Osteoblast (primary cell): ENCODE data around the gene HACL1. TPM values are rescaled to one million over a fixed set of nuclear protein-coding genes. Genes with fewer than 3 reads are reported as not detected.
"Not testable (repeated sequence)": the region's sequence is repeated elsewhere in the genome, so short reads cannot be mapped to it uniquely, and the experiment has no call there.

Source experiments
- DNase-seq: peaks from one replicate; pipeline ENCODE4 v3.0.0; 2011; ENCODE audit warnings: low spot score, mixed read lengths; ENCODE audit not compliant: insufficient read length; ENCODE audit errors: missing footprints
- H2AFZ ChIP-seq: 2 replicates; pipeline ENCODE4 v1.6.0; 2011; ENCODE audit warnings: mild to moderate bottlenecking, low read length
- H3K27ac ChIP-seq: 2 replicates; pipeline ENCODE4 v1.5.1; 2011; ENCODE audit warnings: mild to moderate bottlenecking, low read depth, low read length, moderate library complexity
- H3K27me3 ChIP-seq: 2 replicates; pipeline ENCODE4 v1.6.0; 2012; ENCODE audit warnings: mild to moderate bottlenecking, control low read depth, inconsistent platforms, low read length, moderate library complexity; ENCODE audit not compliant: insufficient read depth
- H3K36me3 ChIP-seq: 2 replicates; pipeline ENCODE4 v1.5.1; 2011; ENCODE audit warnings: mild to moderate bottlenecking, low read length, control low read depth, moderate library complexity; ENCODE audit not compliant: insufficient read depth
- H3K4me1 ChIP-seq: 2 replicates; pipeline ENCODE4 v1.5.1; 2011; ENCODE audit warnings: mild to moderate bottlenecking, low read length, control low read depth, moderate library complexity; ENCODE audit not compliant: insufficient read depth
- H3K4me2 ChIP-seq: 2 replicates; pipeline ENCODE4 v1.6.0; 2011; ENCODE audit warnings: mild to moderate bottlenecking, low read length; ENCODE audit not compliant: insufficient read depth
- H3K4me3 ChIP-seq: fragments of 200-600 bp; sonication (generic); 3 replicates; pipeline ENCODE4 v1.5.1; 2012; ENCODE audit warnings: mild to moderate bottlenecking, low read length, inconsistent platforms; ENCODE audit not compliant: insufficient read depth
- H3K79me2 ChIP-seq: 2 replicates; pipeline ENCODE4 v1.6.0; 2012; ENCODE audit warnings: mild to moderate bottlenecking, low read length, control low read depth, inconsistent platforms; ENCODE audit not compliant: insufficient read depth
- H3K9me3 ChIP-seq: 2 replicates; pipeline ENCODE4 v1.5.1; 2011; ENCODE audit warnings: low read depth, low read length, control low read depth
- H4K20me1 ChIP-seq: 2 replicates; pipeline ENCODE4 v1.6.0; 2012; ENCODE audit warnings: mild to moderate bottlenecking, low read length, control low read depth; ENCODE audit not compliant: insufficient read depth
- total RNA-seq: library from RNA; depleted of rRNA; stranded (reverse); fragments of >200 nt; gene quantifications from 2 replicates; pipeline ENCODE4 v1.2.3, GENCODE V29; 2012
- TF ChIP-seq, protein P1 (sequence below): IDR thresholded peaks from 2 replicates; pipeline ENCODE4 v1.5.1; 2011; ENCODE audit warnings: mild to moderate bottlenecking, low read depth, low read length, moderate library complexity; ENCODE audit errors: extremely low read depth

Gene HACL1
- total RNA-seq, 1 donor: 34.7 TPM

DNA sequence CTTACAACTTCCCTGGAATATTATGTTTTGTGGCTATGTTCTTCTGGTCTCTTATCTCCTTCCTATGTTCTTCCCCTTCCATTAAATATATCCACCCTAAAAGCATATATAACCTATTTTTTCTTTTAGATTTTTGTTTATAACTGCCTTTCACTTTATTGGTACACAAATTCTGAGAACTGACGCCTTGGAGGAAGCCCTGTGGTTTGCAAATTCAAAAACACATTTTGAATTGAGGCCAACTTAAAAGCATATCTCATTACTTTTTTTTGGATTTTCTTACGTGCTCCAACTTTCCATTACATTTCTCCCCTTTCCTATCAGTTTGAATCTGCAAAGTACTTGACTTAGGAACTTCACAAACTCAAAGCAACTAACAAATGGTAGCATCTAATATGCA is 64.5 kb downstream of the HACL1 start:
- Histone ChIP-seq H3K27me3 (no peaks in the 10 kb centered on the region), H4K20me1 (no peaks in the 10 kb centered on the region), H3K27ac (no peak overlapping the region), H3K4me2 (no peak overlapping the region), H3K36me3 (no peaks in the 10 kb centered on the region), H3K79me2 (no peaks in the 10 kb centered on the region), H3K4me1 (no peaks in the 10 kb centered on the region), H2AFZ (no peak overlapping the region), H3K9me3 (no peaks in the 10 kb centered on the region), H3K4me3 (no peak overlapping the region)
- TF ChIP-seq, protein P1, sequence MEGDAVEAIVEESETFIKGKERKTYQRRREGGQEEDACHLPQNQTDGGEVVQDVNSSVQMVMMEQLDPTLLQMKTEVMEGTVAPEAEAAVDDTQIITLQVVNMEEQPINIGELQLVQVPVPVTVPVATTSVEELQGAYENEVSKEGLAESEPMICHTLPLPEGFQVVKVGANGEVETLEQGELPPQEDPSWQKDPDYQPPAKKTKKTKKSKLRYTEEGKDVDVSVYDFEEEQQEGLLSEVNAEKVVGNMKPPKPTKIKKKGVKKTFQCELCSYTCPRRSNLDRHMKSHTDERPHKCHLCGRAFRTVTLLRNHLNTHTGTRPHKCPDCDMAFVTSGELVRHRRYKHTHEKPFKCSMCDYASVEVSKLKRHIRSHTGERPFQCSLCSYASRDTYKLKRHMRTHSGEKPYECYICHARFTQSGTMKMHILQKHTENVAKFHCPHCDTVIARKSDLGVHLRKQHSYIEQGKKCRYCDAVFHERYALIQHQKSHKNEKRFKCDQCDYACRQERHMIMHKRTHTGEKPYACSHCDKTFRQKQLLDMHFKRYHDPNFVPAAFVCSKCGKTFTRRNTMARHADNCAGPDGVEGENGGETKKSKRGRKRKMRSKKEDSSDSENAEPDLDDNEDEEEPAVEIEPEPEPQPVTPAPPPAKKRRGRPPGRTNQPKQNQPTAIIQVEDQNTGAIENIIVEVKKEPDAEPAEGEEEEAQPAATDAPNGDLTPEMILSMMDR: no peak
- DNase-seq: no peak

DNA sequence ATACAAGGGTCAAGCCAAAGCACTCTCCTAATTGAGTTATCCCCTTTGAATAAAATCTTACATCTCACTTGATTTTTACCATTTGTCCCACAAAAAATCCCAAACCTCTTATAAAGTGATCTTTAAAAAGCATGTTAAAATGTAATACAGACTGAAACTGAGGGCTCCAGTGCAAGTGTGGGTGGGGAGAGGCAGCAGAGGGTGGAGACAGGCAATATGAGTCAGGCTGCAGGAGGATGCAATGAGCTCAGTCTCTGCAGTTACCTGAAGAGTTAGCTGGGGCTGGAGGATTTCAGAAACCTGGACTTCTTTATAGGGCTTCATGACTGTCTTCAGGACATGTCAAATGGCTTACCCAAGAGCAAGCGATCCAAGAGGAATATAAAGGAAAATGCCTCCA is 65.6 kb downstream of the HACL1 start:
- Histone ChIP-seq H3K27ac (no peak overlapping the region), H3K9me3 (no peaks in the 10 kb centered on the region), H3K36me3 (no peaks in the 10 kb centered on the region), H3K4me2 (no peak overlapping the region), H2AFZ (no peak overlapping the region), H3K27me3 (no peaks in the 10 kb centered on the region), H3K79me2 (no peaks in the 10 kb centered on the region), H3K4me3 (no peak overlapping the region), H4K20me1 (no peaks in the 10 kb centered on the region), H3K4me1 (no peaks in the 10 kb centered on the region)
- DNase-seq: no peak
- TF ChIP-seq, protein P1: no peak

DNA sequence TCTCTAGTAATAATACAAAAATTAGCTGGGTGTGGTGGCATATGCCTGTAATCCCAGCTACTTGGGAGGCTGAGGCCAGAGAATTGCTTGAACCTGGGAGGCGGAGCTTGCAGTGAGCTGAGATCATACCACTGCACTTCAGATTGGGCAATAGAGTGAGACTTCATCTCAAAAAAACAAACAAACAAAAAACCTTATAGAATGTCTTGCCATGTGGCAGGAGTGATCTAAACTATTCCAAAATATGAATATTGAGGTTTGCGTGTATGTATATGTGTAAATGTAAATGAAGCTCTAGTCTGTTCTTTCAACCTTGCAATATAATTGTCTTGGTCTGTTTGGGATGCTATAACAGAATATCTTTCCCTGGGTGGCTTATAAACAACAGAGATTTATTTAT is 68.8 kb downstream of the HACL1 start:
- not testable (repeated sequence) for H3K9me3 ChIP-seq, H3K27ac ChIP-seq, H3K36me3 ChIP-seq, H3K4me1 ChIP-seq, H4K20me1 ChIP-seq, H3K27me3 ChIP-seq, H3K79me2 ChIP-seq, H2AFZ ChIP-seq, DNase-seq, H3K4me3 ChIP-seq, H3K4me2 ChIP-seq

DNA sequence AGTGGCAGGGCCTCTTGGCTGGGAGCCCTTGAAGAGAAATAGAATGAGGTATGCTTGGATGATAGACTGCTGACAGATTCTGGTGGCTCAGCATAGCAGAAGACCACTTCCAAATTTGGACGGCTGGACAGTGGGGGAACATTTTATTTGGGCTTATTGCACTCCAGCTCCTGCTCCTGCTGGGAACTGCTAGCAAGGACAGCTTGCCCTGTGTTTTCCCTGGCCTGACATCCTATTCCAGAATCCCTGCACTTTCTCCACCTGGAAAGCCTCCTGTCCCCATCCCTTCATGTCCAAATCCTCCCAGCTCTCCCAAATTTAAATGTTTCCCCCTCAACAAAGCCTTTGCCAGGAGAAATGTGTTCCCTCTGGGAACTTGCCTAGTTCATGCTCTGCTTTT is 70.0 kb downstream of the HACL1 start:
- Histone ChIP-seq H4K20me1 (no peaks in the 10 kb centered on the region), H3K79me2 (no peaks in the 10 kb centered on the region), H2AFZ (no peak overlapping the region), H3K4me2 (no peak overlapping the region), H3K36me3 (no peaks in the 10 kb centered on the region), H3K4me1 (no peaks in the 10 kb centered on the region), H3K27me3 (no peaks in the 10 kb centered on the region), H3K9me3 (no peaks in the 10 kb centered on the region), H3K4me3 (no peak overlapping the region), H3K27ac (no peak overlapping the region)
- no peak for DNase-seq
- TF ChIP-seq, protein P1: no peak
